Memory B cell (primary cell): ENCODE data around the gene PODN.

Experiments used
- ATAC-seq: fragments of 150-1000 bp; cut with Tn5 transposase; 2 replicates; pipeline ENCODE4 v1.10.0; 2021; ENCODE audit warnings: low read depth, mild to moderate bottlenecking, moderate library complexity
- DNase-seq, 2 donors: peaks; one replicate each; pipeline ENCODE4 v3.0.0; 2022; ENCODE audit warnings: low spot score in 2 of 2
- H3K27ac Mint-ChIP-seq: one replicate; pipeline ENCODE4 v1.8.0; 2022; ENCODE audit warnings: mild to moderate bottlenecking, moderate library complexity, mixed read lengths
- H3K27me3 Mint-ChIP-seq: one replicate; pipeline ENCODE4 v1.8.0; 2022; ENCODE audit warnings: mixed read lengths
- H3K36me3 Mint-ChIP-seq: one replicate; pipeline ENCODE4 v1.8.0; 2022; ENCODE audit warnings: mild to moderate bottlenecking, mixed read lengths
- H3K4me1 Mint-ChIP-seq: one replicate; pipeline ENCODE4 v1.8.0; 2022; ENCODE audit warnings: mixed read lengths
- H3K4me3 Mint-ChIP-seq: one replicate; pipeline ENCODE4 v1.8.0; 2022; ENCODE audit warnings: mild to moderate bottlenecking, moderate library complexity, mixed read lengths
- H3K9me3 Mint-ChIP-seq: one replicate; pipeline ENCODE4 v1.8.0; 2022; ENCODE audit warnings: mixed read lengths

PODN gene

DNA sequence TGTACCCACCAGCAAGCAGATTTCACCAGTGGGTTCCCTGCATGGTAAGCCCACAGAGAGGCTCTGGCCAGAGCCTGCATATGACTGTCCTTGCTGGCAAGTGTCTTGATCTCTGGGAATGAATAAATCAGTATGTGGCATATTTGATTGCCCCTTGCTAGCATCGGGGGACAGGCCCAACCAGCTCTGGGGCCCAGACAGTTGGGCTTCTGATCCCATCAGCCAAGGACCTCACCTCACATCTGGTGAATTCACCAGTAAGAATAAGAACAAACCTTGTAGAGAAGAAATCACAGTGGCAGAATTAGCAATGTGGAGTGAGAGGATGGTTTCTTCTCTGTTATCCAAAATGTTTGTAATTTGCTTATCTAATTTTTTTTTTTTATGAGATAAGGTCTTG lies 64.5 kb downstream of the PODN start:
- Mint-ChIP-seq H3K27ac (no peak overlapping the region), H3K4me3 (no peak overlapping the region), H3K27me3 (peaks cover 5% of the 10 kb centered on the region), H3K9me3 (no peaks in the 10 kb centered on the region), H3K36me3 (no peaks in the 10 kb centered on the region), H3K4me1 (no peaks in the 10 kb centered on the region)
- DNase-seq: no peak
- no peak for ATAC-seq

DNA sequence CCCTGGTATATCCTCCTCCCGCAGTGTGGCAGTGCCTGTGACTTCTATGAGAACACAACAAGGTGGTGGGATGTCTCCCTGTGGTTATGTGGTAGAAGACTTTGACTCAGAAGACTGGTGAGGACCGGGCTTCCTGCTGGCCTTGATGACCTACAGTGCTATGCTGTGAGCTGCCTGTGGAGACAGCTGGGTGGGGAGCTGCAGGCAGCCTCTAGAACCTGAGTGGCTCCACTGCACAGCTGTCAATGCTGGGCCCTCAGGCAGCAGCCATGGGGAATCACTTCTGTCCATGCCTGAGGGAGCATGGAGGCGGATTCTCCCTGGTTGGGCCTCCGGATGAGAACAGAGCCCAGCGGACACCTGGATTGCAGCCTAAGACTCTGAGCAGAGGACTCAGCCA lies 65.5 kb downstream of the PODN start:
- ATAC-seq: no peak
- no peak overlapping the region for H3K4me3 Mint-ChIP-seq
- no peak overlapping the region for H3K27ac Mint-ChIP-seq
- no peaks in the 10 kb centered on the region for H3K4me1 Mint-ChIP-seq
- no peaks in the 10 kb centered on the region for H3K36me3 Mint-ChIP-seq
- peaks cover 8% of the 10 kb centered on the region for H3K27me3 Mint-ChIP-seq
- H3K9me3 Mint-ChIP-seq: no peaks in the 10 kb centered on the region
- DNase-seq: no peak

DNA sequence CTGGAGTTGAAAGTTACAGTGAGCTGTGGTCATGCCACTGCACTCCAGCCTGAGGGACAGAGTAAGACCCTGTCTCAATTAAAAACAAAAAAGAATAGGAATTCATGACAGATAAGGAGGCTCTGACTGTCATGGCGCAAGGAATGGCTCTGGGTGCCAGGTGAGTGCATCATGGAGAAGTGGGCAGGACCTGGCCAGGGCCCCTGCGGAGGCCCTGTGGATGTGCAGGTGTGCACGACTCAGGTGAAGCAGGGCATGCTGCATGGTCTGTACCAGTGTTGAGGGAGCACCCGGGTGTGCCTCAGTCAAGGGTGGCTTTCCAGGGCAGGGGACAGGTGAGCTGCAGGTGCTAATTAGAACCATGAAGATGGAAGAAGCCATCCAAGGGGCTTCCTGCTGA lies 66.4 kb downstream of the PODN start:
- ATAC-seq: no peak
- peaks cover 8% of the 10 kb centered on the region for H3K27me3 Mint-ChIP-seq
- no peak overlapping the region for H3K4me3 Mint-ChIP-seq
- H3K27ac Mint-ChIP-seq: no peak overlapping the region
- H3K9me3 Mint-ChIP-seq: no peaks in the 10 kb centered on the region
- H3K4me1 Mint-ChIP-seq: no peaks in the 10 kb centered on the region
- no peaks in the 10 kb centered on the region for H3K36me3 Mint-ChIP-seq
- no peak for DNase-seq

DNA sequence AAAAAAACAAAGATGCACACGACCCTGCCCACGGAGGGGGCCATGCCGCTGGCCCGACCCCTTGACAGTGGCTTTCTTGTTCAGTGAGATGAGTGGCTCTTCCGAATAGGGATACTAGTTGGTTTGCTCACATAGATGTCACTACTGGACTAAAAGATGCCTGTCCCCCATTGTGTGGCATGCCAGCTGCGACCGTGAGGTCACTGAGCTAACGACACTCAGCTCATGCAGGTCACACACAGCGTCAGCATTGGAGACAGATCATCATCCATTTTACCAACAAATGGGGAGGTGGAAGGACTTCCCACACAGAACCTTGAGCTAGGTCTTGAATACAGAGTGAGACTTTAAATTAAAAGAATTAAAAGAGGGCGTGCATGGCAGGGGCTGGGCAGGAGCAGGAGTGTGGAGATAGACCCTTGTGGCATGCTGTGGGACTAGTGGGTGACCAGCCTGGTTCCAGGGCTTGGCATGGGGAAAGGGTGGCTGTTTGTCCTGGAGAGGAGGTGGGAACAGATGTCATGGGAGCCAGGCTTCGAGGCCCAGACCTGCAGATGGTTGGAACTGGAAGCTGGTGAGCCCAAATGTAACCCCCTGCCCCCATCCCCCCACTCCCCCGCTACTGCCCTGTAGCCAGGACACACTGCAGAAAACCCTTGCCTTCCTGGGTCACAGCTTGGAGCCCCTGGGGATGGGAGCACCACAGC lies 68.0 kb downstream of the PODN start:
- no peak overlapping the region for H3K27ac Mint-ChIP-seq
- peaks cover 7% of the 10 kb centered on the region for H3K27me3 Mint-ChIP-seq
- H3K36me3 Mint-ChIP-seq: no peaks in the 10 kb centered on the region
- no peak overlapping the region for H3K4me3 Mint-ChIP-seq
- H3K4me1 Mint-ChIP-seq: no peaks in the 10 kb centered on the region
- no peaks in the 10 kb centered on the region for H3K9me3 Mint-ChIP-seq
- DNase-seq: no peak
- no peak for ATAC-seq

DNA sequence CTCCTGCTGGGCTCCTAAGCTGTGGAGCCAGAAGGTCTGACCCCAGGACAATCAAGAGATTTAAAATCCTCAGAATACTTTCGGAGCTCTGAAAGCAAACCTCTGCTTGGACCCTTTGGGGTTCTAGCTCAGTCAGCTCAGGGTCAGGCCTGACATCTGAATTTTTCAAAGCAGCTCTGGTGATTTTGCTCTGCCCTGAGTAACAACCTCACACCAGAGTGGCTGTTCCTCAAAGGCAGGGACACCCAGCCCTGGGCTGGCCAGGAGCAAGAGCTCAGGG lies 68.5 kb downstream of the PODN start:
- H3K4me3 Mint-ChIP-seq: no peak overlapping the region
- no peaks in the 10 kb centered on the region for H3K36me3 Mint-ChIP-seq
- no peak overlapping the region for H3K27ac Mint-ChIP-seq
- no peaks in the 10 kb centered on the region for H3K4me1 Mint-ChIP-seq
- H3K27me3 Mint-ChIP-seq: peaks cover 7% of the 10 kb centered on the region
- no peaks in the 10 kb centered on the region for H3K9me3 Mint-ChIP-seq
- no peak for ATAC-seq
- no peak for DNase-seq

DNA sequence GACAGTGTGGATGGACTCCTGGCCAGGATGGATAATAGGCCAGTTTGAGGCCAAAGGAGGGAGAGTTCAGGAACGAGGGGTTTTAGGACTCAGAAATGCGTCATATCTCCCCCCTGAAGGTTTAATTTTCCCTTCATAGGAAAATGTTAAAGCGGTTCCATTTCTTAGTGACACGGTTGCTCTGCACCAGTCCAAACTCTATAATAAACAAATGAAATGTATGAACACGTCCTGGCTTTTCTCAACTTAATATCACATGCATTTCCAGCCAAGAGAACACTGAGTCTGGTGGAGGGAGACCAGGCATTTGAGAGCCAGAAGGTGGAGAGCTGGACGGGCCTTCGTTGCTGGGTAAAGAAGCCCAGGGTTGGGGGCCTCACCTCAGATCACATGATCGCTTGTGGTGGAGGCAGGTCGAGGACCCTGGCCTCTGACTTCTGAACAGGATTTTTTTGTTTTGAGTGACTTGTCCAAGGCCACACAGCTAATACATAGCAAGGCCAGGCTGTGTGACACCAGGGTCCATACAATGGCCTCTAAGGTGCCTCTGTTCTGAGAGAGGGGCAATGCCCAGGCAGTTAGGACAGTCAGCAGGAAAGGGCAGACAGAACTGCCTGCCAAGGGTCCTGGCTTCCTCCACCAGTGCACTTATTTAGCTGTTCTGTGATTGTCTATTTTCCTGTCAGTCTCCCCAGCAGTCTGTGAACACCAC lies 69.0 kb downstream of the PODN start:
- H3K27ac Mint-ChIP-seq: no peak overlapping the region
- H3K4me1 Mint-ChIP-seq: no peaks in the 10 kb centered on the region
- DNase-seq (no peak), ATAC-seq (no peak)
- peaks cover 7% of the 10 kb centered on the region for H3K27me3 Mint-ChIP-seq
- H3K4me3 Mint-ChIP-seq: no peak overlapping the region
- H3K9me3 Mint-ChIP-seq: no peaks in the 10 kb centered on the region
- no peaks in the 10 kb centered on the region for H3K36me3 Mint-ChIP-seq

DNA sequence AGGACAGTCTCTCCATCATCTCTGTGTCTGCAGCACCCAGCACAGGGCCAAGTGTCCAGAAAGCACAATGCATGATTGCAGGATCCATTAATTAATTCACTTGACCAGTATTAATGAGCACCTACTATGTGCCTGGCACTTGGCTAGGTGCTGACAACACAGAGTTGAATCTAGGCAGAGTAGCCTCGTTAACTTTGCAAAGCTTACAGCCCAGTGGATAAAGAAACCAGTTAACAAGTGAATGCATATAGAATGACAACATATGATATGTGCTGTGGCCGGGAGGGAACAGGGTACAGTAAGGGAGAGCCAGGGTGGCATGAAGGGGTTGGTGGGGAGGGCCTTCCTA lies 69.6 kb downstream of the PODN start:
- DNase-seq (no peak), ATAC-seq (no peak)
- no peak overlapping the region for H3K4me3 Mint-ChIP-seq
- H3K27ac Mint-ChIP-seq: no peak overlapping the region
- H3K36me3 Mint-ChIP-seq: no peaks in the 10 kb centered on the region
- H3K4me1 Mint-ChIP-seq: no peaks in the 10 kb centered on the region
- peaks cover 6% of the 10 kb centered on the region for H3K27me3 Mint-ChIP-seq
- H3K9me3 Mint-ChIP-seq: no peaks in the 10 kb centered on the region

DNA sequence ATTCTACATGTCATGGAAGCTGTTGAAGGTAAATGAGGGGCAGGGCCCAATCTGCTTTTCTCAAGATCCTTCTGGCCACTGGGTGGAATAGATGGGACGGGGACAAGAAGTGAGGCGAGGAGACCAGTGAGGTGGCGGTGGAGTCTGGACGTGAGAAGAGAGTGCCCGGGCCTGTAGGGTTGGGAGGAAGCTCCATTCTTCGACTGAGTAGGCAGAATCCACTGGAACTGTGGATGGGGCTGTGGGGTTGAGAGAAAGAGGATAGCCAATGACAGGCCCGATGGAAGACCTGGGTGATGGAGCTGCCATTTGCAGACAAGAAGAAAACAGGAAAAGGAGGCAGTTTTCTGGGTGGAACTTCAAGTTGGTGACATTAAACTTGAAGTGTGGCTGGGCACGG lies 70.2 kb downstream of the PODN start:
- H3K36me3 Mint-ChIP-seq: peaks cover under 1% of the 10 kb centered on the region
- no peak overlapping the region for H3K4me3 Mint-ChIP-seq
- peaks cover under 1% of the 10 kb centered on the region for H3K9me3 Mint-ChIP-seq
- DNase-seq (no peak), ATAC-seq (no peak)
- peaks cover 5% of the 10 kb centered on the region for H3K27me3 Mint-ChIP-seq
- H3K4me1 Mint-ChIP-seq: no peaks in the 10 kb centered on the region
- no peak overlapping the region for H3K27ac Mint-ChIP-seq

DNA sequence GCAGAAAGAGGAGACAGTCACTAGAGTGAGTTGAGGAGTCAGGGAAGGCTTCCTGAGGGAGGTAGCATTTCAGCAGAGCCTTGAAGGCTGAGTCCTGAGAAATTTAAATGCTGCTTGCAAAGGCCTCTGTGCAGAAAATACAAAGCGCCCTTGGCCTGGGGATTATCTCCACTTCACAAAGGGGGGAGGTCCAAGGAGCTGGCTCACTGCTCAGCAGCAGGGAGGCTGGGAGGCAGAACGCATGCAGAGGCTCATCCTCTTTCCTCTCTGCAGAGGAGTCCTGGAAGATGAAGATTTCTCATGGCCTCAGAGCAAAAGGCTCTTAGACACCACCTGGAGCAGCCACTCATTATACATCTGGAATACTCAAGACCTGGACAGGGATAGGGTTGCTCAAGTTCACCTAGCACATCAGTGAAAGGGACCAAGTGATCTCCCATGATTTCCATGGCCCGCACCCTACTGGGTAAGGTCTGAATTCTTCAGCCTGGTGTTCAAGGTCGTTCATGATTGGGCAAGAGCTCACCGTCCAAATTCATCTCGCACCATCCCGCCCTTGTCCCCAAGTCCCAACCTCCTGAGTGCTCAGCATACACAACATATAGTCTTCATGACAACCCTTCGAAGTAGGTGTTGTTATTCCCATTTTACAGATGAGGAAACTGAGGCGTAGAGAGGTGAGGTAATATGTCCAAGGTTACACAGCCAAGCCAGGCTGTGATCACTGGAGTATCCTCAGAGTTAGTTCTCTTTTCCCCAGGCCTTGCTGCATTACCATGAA lies 71.4 kb downstream of the PODN start:
- peaks cover 7% of the 10 kb centered on the region for H3K36me3 Mint-ChIP-seq
- no peaks in the 10 kb centered on the region for H3K4me1 Mint-ChIP-seq
- H3K27me3 Mint-ChIP-seq: peaks cover 3% of the 10 kb centered on the region
- peaks cover 7% of the 10 kb centered on the region for H3K9me3 Mint-ChIP-seq
- no peak overlapping the region for H3K27ac Mint-ChIP-seq
- H3K4me3 Mint-ChIP-seq: no peak overlapping the region
- ATAC-seq (no peak), DNase-seq (no peak)

DNA sequence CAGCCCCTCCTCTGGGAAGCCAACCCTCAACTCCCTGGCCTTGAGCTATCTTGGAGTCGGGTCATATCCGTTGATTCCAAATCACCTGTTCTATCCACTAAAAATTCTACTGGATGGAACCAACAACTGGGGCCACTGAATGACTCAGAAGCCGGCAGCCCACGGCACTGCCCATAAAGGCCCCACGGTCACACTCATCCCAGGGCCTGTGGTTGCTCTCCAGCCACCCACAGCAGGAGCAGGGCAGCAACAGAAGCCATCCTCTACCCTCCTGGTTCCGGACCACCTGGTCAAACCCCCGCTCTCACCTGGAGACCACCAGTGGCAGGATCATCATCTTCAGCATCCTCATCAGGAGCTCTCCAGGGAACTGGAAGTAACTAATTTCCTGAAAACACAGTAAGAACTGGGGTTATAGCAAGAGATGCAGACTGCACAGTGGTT lies 72.1 kb downstream of the PODN start:
- no peak for ATAC-seq
- no peak overlapping the region for H3K27ac Mint-ChIP-seq

More for the DNA sequence above, 72.1 kb downstream of the PODN start:
- Mint-ChIP-seq H3K4me3 (no peak overlapping the region), H3K9me3 (peaks cover 10% of the 10 kb centered on the region), H3K4me1 (no peaks in the 10 kb centered on the region), H3K36me3 (peaks cover 7% of the 10 kb centered on the region), H3K27me3 (peaks cover 3% of the 10 kb centered on the region)
- DNase-seq: no peak
